Prostate gland (tissue), 2 donors: ENCODE data around the gene PKD2L2. TPM values are rescaled to one million over a fixed set of nuclear protein-coding genes. Genes with fewer than 3 reads are reported as not detected.
"Not testable (repeated sequence)": the region's sequence is repeated elsewhere in the genome, so short reads cannot be mapped to it uniquely, and the experiment has no call there.

Source experiments
- DNase-seq: peaks from one replicate; pipeline ENCODE4 v3.0.0-alpha.2; 2019; ENCODE audit warnings: low spot score
- H3K27ac ChIP-seq, 2 donors: fragments of 200-600 bp; sonication (generic); 2 replicates each; pipeline ENCODE4 v1.5.1; 2017 to 2019
- H3K27me3 ChIP-seq: fragments of 200-600 bp; sonication (generic); replicated peaks from 2 replicates; pipeline ENCODE4 v1.5.1; 2019; ENCODE audit not compliant: insufficient read depth
- H3K36me3 ChIP-seq, 2 donors: fragments of 200-600 bp; sonication (generic); 1 replicate in 1 of 2; 2 replicates in 1 of 2; pipeline versions ENCODE4 v1.5.1 to v1.8.1; 2017 to 2019
- H3K4me1 ChIP-seq: fragments of 200-600 bp; sonication (generic); replicated peaks from 2 replicates; pipeline ENCODE4 v1.5.1; 2019
- H3K4me3 ChIP-seq, 2 donors: fragments of 200-600 bp; sonication (generic); 2 replicates each; pipeline ENCODE4 v1.5.1; 2017 to 2019
- H3K9me3 ChIP-seq: fragments of 200-600 bp; sonication (generic); 2 replicates; pipeline ENCODE4 v1.5.1; 2017
- POLR2A ChIP-seq: fragments of 450-650 bp; IDR thresholded peaks from one replicate; pipeline ENCODE4 v1.6.1; 2016; ENCODE audit warnings: antibody characterized with exemption, mild to moderate bottlenecking
- POLR2AphosphoS5 ChIP-seq: sonication (generic); formaldehyde crosslinking; IDR thresholded peaks from one replicate; pipeline ENCODE4 v1.6.1; 2017; ENCODE audit warnings: antibody characterized with exemption
- WGBS: methylation state at CpG from one replicate; pipeline ENCODE4 v1.1.5; 2018; 5-methylcytosine and 5-hydroxymethylcytosine counted together
- intact Hi-C: fragments of 100-400 bp; cut with DNase I; formaldehyde crosslinking; loops from one replicate; pipeline ENCODE4 v1.14.2; 2022
- total RNA-seq, 2 donors: library from RNA; depleted of rRNA; stranded (reverse); fragments of >200 nt; gene quantifications; one replicate each; pipeline ENCODE4 v1.1.0, GENCODE V29; 2016
- TF ChIP-seq, protein P1 (sequence below), 4 experiments: fragments of 200-600 bp in 2 of 4; fragments of 450-650 bp in 2 of 4; sonication (generic) in 2 of 4; IDR thresholded peaks; 1 replicate in 3 of 4; 2 replicates in 1 of 4; pipeline ENCODE4 v1.5.1; 2016 to 2019; ENCODE audit warnings: antibody characterized with exemption in 4 of 4, mild to moderate bottlenecking in 2 of 4, moderate library complexity in 2 of 4

The PKD2L2 gene
- total RNA-seq, 2 donors from 2014 or later, result 0.45 TPM; not detected in 1

DNA sequence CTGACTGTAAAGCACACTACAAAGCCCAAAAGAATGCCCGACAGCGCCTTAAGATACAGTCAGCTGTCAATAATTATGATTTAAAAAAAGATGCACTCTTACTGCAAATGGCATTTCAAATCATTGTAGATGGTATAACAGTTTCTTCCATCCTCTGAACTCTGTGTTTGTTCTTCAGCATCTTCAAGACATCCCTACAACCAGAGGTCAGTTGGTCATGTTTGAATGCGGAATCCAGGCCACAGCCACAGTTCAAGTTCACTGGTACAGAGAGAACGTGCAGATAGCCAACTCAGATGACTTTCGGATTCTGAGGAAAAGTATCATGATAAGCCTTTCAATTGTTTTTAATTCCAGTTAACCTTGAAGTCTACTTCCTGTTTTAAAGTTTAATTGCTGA, 30.3 kb upstream of the PKD2L2 start:
- Histone ChIP-seq H3K4me1 (peaks cover 4% of the 10 kb centered on the region), H3K27ac (no peak overlapping the region), H3K4me3 (no peak overlapping the region), H3K27me3 (peaks cover 2% of the 10 kb centered on the region), H3K9me3 (no peaks in the 10 kb centered on the region), H3K36me3 (no peaks in the 10 kb centered on the region)
- TF ChIP-seq, protein P1, sequence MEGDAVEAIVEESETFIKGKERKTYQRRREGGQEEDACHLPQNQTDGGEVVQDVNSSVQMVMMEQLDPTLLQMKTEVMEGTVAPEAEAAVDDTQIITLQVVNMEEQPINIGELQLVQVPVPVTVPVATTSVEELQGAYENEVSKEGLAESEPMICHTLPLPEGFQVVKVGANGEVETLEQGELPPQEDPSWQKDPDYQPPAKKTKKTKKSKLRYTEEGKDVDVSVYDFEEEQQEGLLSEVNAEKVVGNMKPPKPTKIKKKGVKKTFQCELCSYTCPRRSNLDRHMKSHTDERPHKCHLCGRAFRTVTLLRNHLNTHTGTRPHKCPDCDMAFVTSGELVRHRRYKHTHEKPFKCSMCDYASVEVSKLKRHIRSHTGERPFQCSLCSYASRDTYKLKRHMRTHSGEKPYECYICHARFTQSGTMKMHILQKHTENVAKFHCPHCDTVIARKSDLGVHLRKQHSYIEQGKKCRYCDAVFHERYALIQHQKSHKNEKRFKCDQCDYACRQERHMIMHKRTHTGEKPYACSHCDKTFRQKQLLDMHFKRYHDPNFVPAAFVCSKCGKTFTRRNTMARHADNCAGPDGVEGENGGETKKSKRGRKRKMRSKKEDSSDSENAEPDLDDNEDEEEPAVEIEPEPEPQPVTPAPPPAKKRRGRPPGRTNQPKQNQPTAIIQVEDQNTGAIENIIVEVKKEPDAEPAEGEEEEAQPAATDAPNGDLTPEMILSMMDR (IDR thresholded peaks at IDR 0.05), result no peak
- TF ChIP-seq POLR2AphosphoS5 (no peak), POLR2A (no peak)
- DNase-seq, result no peak
- intact Hi-C loops, result no loop called here
- 79% methylated on average over 5 of the region's 5 CpGs for WGBS

DNA sequence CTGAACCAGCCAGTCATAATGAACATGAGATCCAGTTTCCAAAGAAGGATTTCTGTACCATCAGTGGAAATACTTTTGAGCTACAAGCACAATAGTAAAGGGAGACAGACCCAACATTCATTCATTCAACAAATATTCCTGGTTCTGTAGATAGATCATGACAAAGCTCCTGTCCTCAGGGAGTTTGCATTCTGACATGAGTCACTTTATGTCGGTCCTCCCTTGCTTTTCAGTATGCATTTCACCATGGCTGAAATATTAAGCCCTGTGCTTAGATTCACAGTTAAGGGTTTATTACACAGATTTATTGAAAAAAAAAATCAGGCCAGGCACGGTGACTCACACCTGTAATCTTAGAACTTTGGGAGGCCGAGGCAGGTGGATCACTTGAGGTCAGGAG, 27.0 kb upstream of the PKD2L2 start:
- H3K27me3 ChIP-seq, result peaks cover 2% of the 10 kb centered on the region
- intact Hi-C loops, result no loop called here
- H3K36me3 ChIP-seq, result no peaks in the 10 kb centered on the region
- DNase-seq, result no peak
- TF ChIP-seq, protein P1 (IDR thresholded peaks at IDR 0.05), result no peak
- TF ChIP-seq POLR2A (no peak), POLR2AphosphoS5 (no peak)
- H3K9me3 ChIP-seq, result no peaks in the 10 kb centered on the region
- H3K27ac ChIP-seq, result no peak overlapping the region
- WGBS, result 85% methylated on average over 3 of the region's 3 CpGs
- H3K4me1 ChIP-seq, result peaks cover 4% of the 10 kb centered on the region
- H3K4me3 ChIP-seq, result no peak overlapping the region

DNA sequence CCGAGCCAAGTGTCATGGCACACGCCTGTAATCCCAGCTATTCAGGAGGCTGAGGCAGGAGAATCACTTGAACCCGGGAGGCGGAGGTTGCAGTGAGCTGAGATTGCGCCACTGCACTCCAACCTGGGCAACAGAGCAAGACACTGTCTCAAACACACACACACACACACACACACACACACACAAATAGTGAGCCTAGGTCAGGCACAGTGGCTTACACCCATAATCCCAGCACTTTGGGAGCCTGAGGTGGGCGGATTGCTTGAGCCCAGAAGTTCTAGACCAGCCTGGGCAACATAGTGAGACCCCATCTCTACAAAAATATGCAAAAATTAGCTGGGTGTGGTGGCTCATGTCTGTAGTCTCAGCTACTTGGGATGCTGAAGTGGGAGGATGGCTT, 25.6 kb upstream of the PKD2L2 start:
- H3K4me3 ChIP-seq, H3K27ac ChIP-seq, intact Hi-C loops, H3K4me1 ChIP-seq, H3K9me3 ChIP-seq, H3K27me3 ChIP-seq, H3K36me3 ChIP-seq, DNase-seq: not testable (repeated sequence)
- WGBS, result 96% methylated on average over 6 of the region's 6 CpGs

DNA sequence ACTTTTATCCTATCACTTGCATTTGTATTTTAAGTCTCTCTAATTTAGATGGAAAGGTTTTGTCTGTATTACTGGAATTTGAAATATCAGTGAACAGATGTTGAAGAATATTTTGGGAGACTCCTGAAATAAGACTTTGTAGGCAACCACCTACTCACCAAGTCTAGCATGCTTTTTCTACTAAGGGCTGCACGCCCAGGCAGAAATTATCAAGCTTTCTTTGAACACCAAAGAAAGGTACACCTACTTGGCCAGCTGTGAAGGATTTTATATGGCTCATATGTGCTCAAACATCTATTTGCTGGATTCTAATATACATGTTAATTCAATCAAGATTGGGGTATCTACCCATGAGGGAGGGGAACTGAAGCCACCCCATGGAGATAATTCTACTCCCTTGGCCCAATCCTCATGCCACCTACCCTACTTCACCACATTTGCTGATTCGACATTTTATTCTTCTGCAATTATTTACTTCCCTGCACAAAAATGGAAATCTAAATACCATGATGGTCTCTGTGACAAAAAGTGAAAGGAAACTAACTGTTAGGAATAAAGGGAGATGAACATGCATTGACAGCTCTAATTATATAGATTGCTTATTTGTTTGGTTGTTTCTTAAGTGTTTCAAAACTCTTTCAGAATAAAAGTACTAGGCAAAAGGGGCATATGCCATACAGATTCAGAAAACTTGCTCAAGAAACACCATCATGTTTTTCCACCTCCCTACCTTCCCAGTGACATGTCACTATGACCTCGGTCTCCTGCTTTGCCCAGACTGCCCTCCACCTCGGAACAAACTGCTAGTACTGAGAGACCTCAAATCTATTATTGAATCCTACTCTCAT, 22.5 kb upstream of the PKD2L2 start:
- Histone ChIP-seq H3K27ac (no peak overlapping the region), H3K27me3 (no peaks in the 10 kb centered on the region), H3K9me3 (no peaks in the 10 kb centered on the region), H3K4me3 (no peak overlapping the region), H3K36me3 (no peaks in the 10 kb centered on the region), H3K4me1 (no peaks in the 10 kb centered on the region)
- intact Hi-C loops, result no loop called here
- DNase-seq, result no peak
- WGBS, result 87% methylated on average over 4 of the region's 4 CpGs
- TF ChIP-seq, protein P1 (IDR thresholded peaks at IDR 0.05), result no peak

DNA sequence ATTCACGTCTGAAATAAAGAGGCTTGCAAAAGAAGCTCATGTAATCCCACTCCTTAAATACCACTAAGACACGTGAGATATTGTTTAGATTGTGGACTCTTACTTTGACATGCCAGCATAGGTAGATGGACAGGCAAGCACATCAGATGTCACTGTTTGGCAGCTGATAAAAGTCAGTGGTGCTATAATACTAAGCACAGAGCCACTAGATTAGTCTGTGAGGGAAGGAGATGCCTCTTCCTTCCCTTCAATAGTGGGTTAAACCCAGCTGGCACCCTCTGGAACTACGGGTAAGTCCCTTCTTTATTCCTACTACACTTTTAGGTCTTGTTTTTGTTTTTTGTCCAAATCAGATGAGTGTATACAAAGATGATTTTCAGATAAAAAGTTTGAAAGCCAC, 21.6 kb upstream of the PKD2L2 start, which contains the start of gene MYOT:
TSS of gene MYOT (plus strand) at position 197 of the 400 bp plus-strand sequence. CDS start 2,792 bp downstream, outside the sequence.
- WGBS, result 66% methylated on average over 3 of the region's 3 CpGs
- no peaks in the 10 kb centered on the region for H3K36me3 ChIP-seq
- H3K27ac ChIP-seq, result no peak within 1 kb of the TSS
- H3K4me1 ChIP-seq, result no peaks in the 10 kb centered on the region
- H3K27me3 ChIP-seq, result no peaks in the 10 kb centered on the region
- intact Hi-C loops, result no loop called here
- TF ChIP-seq POLR2A (no peak), POLR2AphosphoS5 (no peak)
- TF ChIP-seq, protein P1 (IDR thresholded peaks at IDR 0.05), result no peak
- no peaks in the 10 kb centered on the region for H3K9me3 ChIP-seq
- H3K4me3 ChIP-seq, result no peak within 1 kb of the TSS
- DNase-seq, result no peak
